HepG2 (cell line): Measurements from ENCODE around the gene RAB3B.

Experiments
- CEBPG ChIP-seq: IDR thresholded peaks from 2 replicates; pipeline ENCODE4 v1.6.1; 2016
- JUND ChIP-seq: sonication (generic); formaldehyde crosslinking; IDR thresholded peaks from 2 replicates; pipeline ENCODE4 v1.8.0; 2022; ENCODE audit warnings: mild to moderate bottlenecking, missing genetic modification reagents
- NFE2 ChIP-seq: sonication (generic); formaldehyde crosslinking; IDR thresholded peaks from 2 replicates; pipeline ENCODE4 v1.4.0; 2020; ENCODE audit warnings: missing genetic modification reagents
- TF ChIP-seq, protein P1 (sequence below): sonication (generic); formaldehyde crosslinking; IDR thresholded peaks from 2 replicates; pipeline ENCODE4 v1.8.1; 2023; ENCODE audit warnings: missing genetic modification reagents, inconsistent platforms, borderline replicate concordance
- TF ChIP-seq, protein P2 (sequence below): sonication (generic); formaldehyde crosslinking; IDR thresholded peaks from 2 replicates; pipeline ENCODE4 v1.4.0; 2020; ENCODE audit warnings: missing genetic modification reagents

GRCh38 chr1:51942281-51942680 is 48.2 kb downstream of the RAB3B start:
- TF ChIP-seq JUND = no peak
- no peak for TF ChIP-seq NFE2 (CRISPR knock-in tag)
- TF ChIP-seq, protein P1, sequence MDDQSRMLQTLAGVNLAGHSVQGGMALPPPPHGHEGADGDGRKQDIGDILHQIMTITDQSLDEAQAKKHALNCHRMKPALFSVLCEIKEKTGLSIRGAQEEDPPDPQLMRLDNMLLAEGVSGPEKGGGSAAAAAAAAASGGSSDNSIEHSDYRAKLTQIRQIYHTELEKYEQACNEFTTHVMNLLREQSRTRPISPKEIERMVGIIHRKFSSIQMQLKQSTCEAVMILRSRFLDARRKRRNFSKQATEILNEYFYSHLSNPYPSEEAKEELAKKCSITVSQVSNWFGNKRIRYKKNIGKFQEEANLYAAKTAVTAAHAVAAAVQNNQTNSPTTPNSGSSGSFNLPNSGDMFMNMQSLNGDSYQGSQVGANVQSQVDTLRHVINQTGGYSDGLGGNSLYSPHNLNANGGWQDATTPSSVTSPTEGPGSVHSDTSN (CRISPR knock-in tag) = no peak
- TF ChIP-seq, protein P2, sequence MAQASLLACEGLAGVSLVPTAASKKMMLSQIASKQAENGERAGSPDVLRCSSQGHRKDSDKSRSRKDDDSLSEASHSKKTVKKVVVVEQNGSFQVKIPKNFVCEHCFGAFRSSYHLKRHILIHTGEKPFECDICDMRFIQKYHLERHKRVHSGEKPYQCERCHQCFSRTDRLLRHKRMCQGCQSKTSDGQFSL (CRISPR knock-in tag) = no peak
- no peak for TF ChIP-seq CEBPG (CRISPR knock-in tag)
